Stimulated activated CD4-positive, alpha-beta T cell treated with anti-CD3 and anti-CD28 coated beads, Interleukin-1b, Interleukin-23, amount 100 ng/mL, for 4 hours (primary cell): Measurements from ENCODE around the gene EML4.
"Not testable (repeated sequence)": the region's sequence is repeated elsewhere in the genome, so short reads cannot be mapped to it uniquely, and the experiment has no call there.

Experiments used
- DNase-seq, 2 donors: peaks; one replicate each; pipeline ENCODE4 v3.0.0-alpha.2; 2020; ENCODE audit warnings: low read depth in 2 of 2

The EML4 gene

GRCh38 chr2:42261518-42262195 lies 92.5 kb downstream of the EML4 start:
- DNase-seq: no peak

GRCh38 chr2:42266236-42266635 lies 97.1 kb downstream of the EML4 start:
- no peak for DNase-seq

- no peak for DNase-seq
These were observed 98.4 kb downstream of the EML4 start for GRCh38 chr2:42267530-42267929.

- DNase-seq: no peak
These were observed 99.5 kb downstream of the EML4 start for GRCh38 chr2:42268528-42269151.

- no peak for DNase-seq
These were observed 101.6 kb downstream of the EML4 start for GRCh38 chr2:42270757-42271156.

GRCh38 chr2:42271246-42271645 lies 102.1 kb downstream of the EML4 start:
- DNase-seq: not testable (repeated sequence)

GRCh38 chr2:42274863-42275262 lies 105.7 kb downstream of the EML4 start:
- DNase-seq: no peak

GRCh38 chr2:42281416-42282081 lies 112.4 kb downstream of the EML4 start:
- DNase-seq: no peak

GRCh38 chr2:42284019-42284418 lies 114.9 kb downstream of the EML4 start:
- DNase-seq: no peak

- no peak for DNase-seq
These were observed 117.3 kb downstream of the EML4 start for GRCh38 chr2:42286268-42286946.

GRCh38 chr2:42288811-42289210 lies 119.7 kb downstream of the EML4 start:
- no peak for DNase-seq

- DNase-seq: no peak
These were observed 120.1 kb downstream of the EML4 start for GRCh38 chr2:42289222-42289621.

GRCh38 chr2:42290005-42290404 lies 120.9 kb downstream of the EML4 start:
- no peak for DNase-seq

- DNase-seq: no peak
These were observed 123.9 kb downstream of the EML4 start for GRCh38 chr2:42293019-42293418.

GRCh38 chr2:42296226-42296625 lies 127.1 kb downstream of the EML4 start:
- DNase-seq: no peak

GRCh38 chr2:42297322-42297936 lies 128.3 kb downstream of the EML4 start:
- DNase-seq: no peak

GRCh38 chr2:42298132-42298531 lies 129.0 kb downstream of the EML4 start:
- DNase-seq: no peak

GRCh38 chr2:42298996-42299754 lies 130.0 kb downstream of the EML4 start:
- no peak for DNase-seq

GRCh38 chr2:42300527-42300926 lies 131.4 kb downstream of the EML4 start:
- no peak for DNase-seq

GRCh38 chr2:42303252-42303651 lies 134.1 kb downstream of the EML4 start:
- no peak for DNase-seq

- no peak for DNase-seq
These were observed 135.0 kb downstream of the EML4 start for GRCh38 chr2:42304059-42304713.
